ENCODE measurements around the gene LRRC59.

DNA sequence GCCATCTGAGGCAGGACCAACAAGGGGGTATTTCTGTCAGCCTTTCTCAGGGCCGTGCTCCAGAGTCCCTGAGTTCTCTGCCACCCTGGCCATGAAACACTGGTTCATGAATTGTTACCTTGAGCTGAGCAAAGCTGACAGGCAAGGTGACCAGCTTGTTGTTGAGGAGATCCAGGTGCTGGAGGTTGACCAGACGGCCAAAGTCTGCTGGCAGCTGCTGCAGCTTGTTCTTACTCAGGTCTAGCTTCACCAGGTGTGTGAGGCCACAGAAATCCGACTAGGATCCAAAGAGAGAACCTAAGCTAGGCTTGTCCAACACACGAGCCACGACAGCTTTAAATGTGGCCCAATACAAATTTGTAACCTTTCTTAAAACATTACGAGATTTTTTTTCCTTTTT lies 4.7 kb downstream of the LRRC59 start:
- TF ChIP-seq, protein P1, sequence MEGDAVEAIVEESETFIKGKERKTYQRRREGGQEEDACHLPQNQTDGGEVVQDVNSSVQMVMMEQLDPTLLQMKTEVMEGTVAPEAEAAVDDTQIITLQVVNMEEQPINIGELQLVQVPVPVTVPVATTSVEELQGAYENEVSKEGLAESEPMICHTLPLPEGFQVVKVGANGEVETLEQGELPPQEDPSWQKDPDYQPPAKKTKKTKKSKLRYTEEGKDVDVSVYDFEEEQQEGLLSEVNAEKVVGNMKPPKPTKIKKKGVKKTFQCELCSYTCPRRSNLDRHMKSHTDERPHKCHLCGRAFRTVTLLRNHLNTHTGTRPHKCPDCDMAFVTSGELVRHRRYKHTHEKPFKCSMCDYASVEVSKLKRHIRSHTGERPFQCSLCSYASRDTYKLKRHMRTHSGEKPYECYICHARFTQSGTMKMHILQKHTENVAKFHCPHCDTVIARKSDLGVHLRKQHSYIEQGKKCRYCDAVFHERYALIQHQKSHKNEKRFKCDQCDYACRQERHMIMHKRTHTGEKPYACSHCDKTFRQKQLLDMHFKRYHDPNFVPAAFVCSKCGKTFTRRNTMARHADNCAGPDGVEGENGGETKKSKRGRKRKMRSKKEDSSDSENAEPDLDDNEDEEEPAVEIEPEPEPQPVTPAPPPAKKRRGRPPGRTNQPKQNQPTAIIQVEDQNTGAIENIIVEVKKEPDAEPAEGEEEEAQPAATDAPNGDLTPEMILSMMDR (IDR thresholded peaks at IDR 0.05) = no peak
- TF ChIP-seq EP300 (IDR thresholded peaks at IDR 0.05) (no peak), POLR2A (IDR thresholded peaks at IDR 0.05; ENCODE audit: low read depth) (no peak), POLR2AphosphoS5 (IDR thresholded peaks at IDR 0.05) (no peak)
